Right lobe of liver (tissue), 6 donors: ENCODE data around the gene CCDC141. TPM values are rescaled to one million over a fixed set of nuclear protein-coding genes. Genes with fewer than 3 reads are reported as not detected.
A peak's percentile ranks its signal among the peaks of the same experiment; 100 is the strongest.
"Not testable (repeated sequence)": the region's sequence is repeated elsewhere in the genome, so short reads cannot be mapped to it uniquely, and the experiment has no call there.

ENCODE experiments used
- ATAC-seq, 4 donors: fragments of 200-7000 bp; cut with Tn5 transposase; one replicate each; pipeline ENCODE4 v1.9.1; 2020; ENCODE audit warnings: mild to moderate bottlenecking in 4 of 4, moderate library complexity in 4 of 4
- DNase-seq, 3 donors: peaks; one replicate each; pipeline ENCODE4 v3.0.0-alpha.2; 2020
- H3K27ac ChIP-seq, 3 donors: fragments of 200-600 bp; one replicate each; pipeline ENCODE4 v1.8.0; 2022
- H3K27me3 ChIP-seq, 2 donors: fragments of 200-600 bp; one replicate each; pipeline ENCODE4 v1.8.0; 2022
- H3K36me3 ChIP-seq, 4 donors: fragments of 200-600 bp; sonication (generic) in 1 of 4; one replicate each; pipeline versions ENCODE4 v1.5.1 to v1.8.0; 2017 to 2022; ENCODE audit warnings: control low read depth in 1 of 4
- H3K4me1 ChIP-seq, 4 donors: fragments of 200-600 bp; sonication (generic) in 1 of 4; one replicate each; pipeline versions ENCODE4 v1.5.1 to v1.8.0; 2017 to 2022; ENCODE audit warnings: control low read depth in 1 of 4
- H3K4me3 ChIP-seq, 3 donors: fragments of 200-600 bp; one replicate each; pipeline ENCODE4 v1.8.0; 2022
- H3K9me3 ChIP-seq, 4 donors: fragments of 200-600 bp; sonication (generic) in 1 of 4; one replicate each; pipeline versions ENCODE4 v1.5.1 to v1.8.0; 2017 to 2022; ENCODE audit warnings: control low read depth in 1 of 4
- CTCF ChIP-seq, 4 donors: fragments of 200-600 bp in 3 of 4; fragments of 450-650 bp in 1 of 4; IDR thresholded peaks; one replicate each; pipeline versions ENCODE4 v1.5.1 to v1.8.0; 2016 to 2022; ENCODE audit warnings: antibody characterized with exemption in 4 of 4, mild to moderate bottlenecking in 2 of 4
- POLR2A ChIP-seq: fragments of 450-650 bp; IDR thresholded peaks from one replicate; pipeline ENCODE4 v1.6.1; 2017; ENCODE audit warnings: antibody characterized with exemption, mild to moderate bottlenecking
- WGBS: methylation state at CpG from one replicate; pipeline ENCODE4 v1.1.6; 2018; ENCODE audit warnings: low coverage, low lambda C conversion rate; ENCODE audit not compliant: insufficient coverage; ENCODE audit errors: missing lambda C conversion rate; 5-methylcytosine and 5-hydroxymethylcytosine counted together
- intact Hi-C, 2 donors: fragments of 100-400 bp; cut with DNase I; formaldehyde crosslinking; loops; one replicate each; pipeline versions ENCODE4 v1.11.2 to v1.14.1; 2022
- total RNA-seq, 6 experiments: library from RNA; depleted of rRNA in 2 of 6; stranded (reverse); fragments of >200 nt in 2 of 6; fragmentation: NEBNext Ultra II Directional in 3 of 6; extraction: Animal tissue kit (Norgen Biotek cat#: 25700) in 3 of 6; gene quantifications; one replicate each; pipeline versions ENCODE4 v1.1.0 to v1.2.4, GENCODE V29; 2016 to 2023
- donor health status: DM: no; HTN: yes; CAD: no.
- donor health status: DM: no; HTN: no; CAD: no.
- donor health status: DM: no; HTN: no; CAD: no.
- donor health status: DM: no; HTN: yes; CAD: no.
- donor health status: DM: no; HTN: yes; CAD: no.

Gene CCDC141
- total RNA-seq, 6 experiments from 2014 or later = 0.20 to 0.98 (median 0.58) TPM

GRCh38 chr2:178994264-178994663 is 55.7 kb downstream of the CCDC141 start:
- Histone ChIP-seq H3K36me3 (no peaks in the 10 kb centered on the region), H3K9me3 (no peaks in the 10 kb centered on the region), H3K4me1 (peaks cover 0 to 8% (median 0%) of the 10 kb centered on the region in 4 donors), H3K27ac (no peak overlapping the region), H3K4me3 (no peak overlapping the region), H3K27me3 (no peaks in the 10 kb centered on the region)
- DNase-seq (no peak), ATAC-seq (no peak)
- TF ChIP-seq POLR2A (no peak), CTCF (IDR thresholded peaks at IDR 0.05) (no peak)
- 75% methylated on average over 1 of the region's 4 CpGs for WGBS
- intact Hi-C loops = no loop called here

- Histone ChIP-seq H3K4me1 (peaks cover 0 to 8% (median 0%) of the 10 kb centered on the region in 4 donors), H3K9me3 (no peaks in the 10 kb centered on the region), H3K27me3 (no peaks in the 10 kb centered on the region), H3K27ac (no peak overlapping the region), H3K36me3 (no peaks in the 10 kb centered on the region), H3K4me3 (no peak overlapping the region)
- TF ChIP-seq CTCF (IDR thresholded peaks at IDR 0.05) (no peak), POLR2A (no peak)
- DNase-seq (peak in 1 of 3 donors; percentile 75), ATAC-seq (peak; percentile 37 to 91 (median 58))
- intact Hi-C loops = no loop called here
- 31% methylated on average over 2 of the region's 2 CpGs for WGBS
Measured at GRCh38 chr2:178993788-178994187, 56.1 kb downstream of the CCDC141 start.

- H3K4me3 ChIP-seq, H3K27ac ChIP-seq, intact Hi-C loops, H3K9me3 ChIP-seq, H3K27me3 ChIP-seq, H3K4me1 ChIP-seq, H3K36me3 ChIP-seq, ATAC-seq, DNase-seq: not testable (repeated sequence)
- WGBS = 88% methylated on average over 1 of the region's 3 CpGs
Measured at GRCh38 chr2:178992719-178993118, 57.2 kb downstream of the CCDC141 start.

GRCh38 chr2:178990533-178991241 is 59.2 kb downstream of the CCDC141 start:
- 79% methylated on average over 3 of the region's 4 CpGs for WGBS
- Histone ChIP-seq H3K27ac (no peak overlapping the region), H3K9me3 (no peaks in the 10 kb centered on the region), H3K4me1 (peaks cover 0 to 8% (median 0%) of the 10 kb centered on the region in 4 donors), H3K27me3 (no peaks in the 10 kb centered on the region), H3K4me3 (no peak overlapping the region), H3K36me3 (no peaks in the 10 kb centered on the region)
- intact Hi-C loops = no loop called here
- no peak for TF ChIP-seq CTCF (IDR thresholded peaks at IDR 0.05)
- TF ChIP-seq POLR2A = no peak
- ATAC-seq (no peak), DNase-seq (no peak)

GRCh38 chr2:178989424-178989823 is 60.5 kb downstream of the CCDC141 start:
- intact Hi-C loops, H3K27me3 ChIP-seq, H3K9me3 ChIP-seq, H3K4me1 ChIP-seq, H3K4me3 ChIP-seq, DNase-seq, ATAC-seq, H3K27ac ChIP-seq, H3K36me3 ChIP-seq: not testable (repeated sequence)
- WGBS = 79% methylated on average over 1 of the region's 1 CpG

GRCh38 chr2:178982652-178983051 is 67.3 kb downstream of the CCDC141 start:
- H3K27me3 ChIP-seq, H3K9me3 ChIP-seq, H3K27ac ChIP-seq, H3K4me1 ChIP-seq, DNase-seq, ATAC-seq, H3K36me3 ChIP-seq, H3K4me3 ChIP-seq, intact Hi-C loops: not testable (repeated sequence)
- no CpG with 5 or more reads among the region's 10 CpGs for WGBS
